Hematopoietic multipotent progenitor cell (in vitro differentiated cells): ENCODE measurements around the gene FSTL5. TPM values are rescaled to one million over a fixed set of nuclear protein-coding genes. Genes with fewer than 3 reads are reported as not detected.
"Not testable (repeated sequence)": the region's sequence is repeated elsewhere in the genome, so short reads cannot be mapped to it uniquely, and the experiment has no call there.

Experiments used
- DNase-seq, 3 donors: peaks; one replicate each; pipeline ENCODE4 v3.0.0-alpha.2; 2011 to 2015; ENCODE audit warnings: low read depth in 2 of 3, low spot score in 2 of 3
- total RNA-seq: library from RNA; depleted of rRNA; stranded (reverse); fragments of >200 nt; gene quantifications from one replicate; pipeline ENCODE4 v1.2.3, GENCODE V29; 2012

FSTL5 gene
- total RNA-seq, 1 donor = not detected

DNA sequence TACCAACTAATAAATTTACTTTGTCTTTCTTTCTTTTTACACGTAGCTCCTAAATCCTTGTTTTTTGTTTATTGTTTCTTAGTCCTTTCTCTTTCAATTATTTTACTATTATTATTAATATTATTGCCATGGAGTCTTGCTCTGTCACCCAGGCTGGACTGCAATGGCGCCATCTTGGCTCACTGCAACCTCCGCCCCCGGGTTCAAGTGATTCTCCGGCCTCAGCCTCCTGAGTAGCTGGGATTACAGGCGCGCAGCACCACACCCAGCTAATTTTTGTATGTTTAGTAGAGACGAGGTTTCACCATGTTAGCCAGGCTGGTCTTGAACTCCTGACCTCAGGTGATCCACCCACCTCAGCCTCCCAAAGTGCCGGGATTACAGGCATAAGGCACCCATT lies 405.4 kb downstream of the FSTL5 start:
- not testable (repeated sequence) for DNase-seq

- no peak for DNase-seq
Observed at GRCh38 chr4:161728929-161729328, 434.9 kb downstream of the FSTL5 start.

- no peak for DNase-seq
Observed at GRCh38 chr4:161721947-161722346, 441.9 kb downstream of the FSTL5 start.

GRCh38 chr4:161717084-161717483 lies 446.7 kb downstream of the FSTL5 start:
- no peak for DNase-seq

GRCh38 chr4:161714931-161715330 lies 448.9 kb downstream of the FSTL5 start:
- DNase-seq = no peak

- no peak for DNase-seq
Observed at GRCh38 chr4:161714022-161714751, 449.6 kb downstream of the FSTL5 start.

- no peak for DNase-seq
Observed at GRCh38 chr4:161704653-161705052, 459.1 kb downstream of the FSTL5 start.

GRCh38 chr4:161704040-161704439 lies 459.8 kb downstream of the FSTL5 start:
- DNase-seq = no peak

GRCh38 chr4:161702287-161702686 lies 461.5 kb downstream of the FSTL5 start:
- DNase-seq = no peak

GRCh38 chr4:161696944-161697343 lies 466.9 kb downstream of the FSTL5 start:
- no peak for DNase-seq

DNA sequence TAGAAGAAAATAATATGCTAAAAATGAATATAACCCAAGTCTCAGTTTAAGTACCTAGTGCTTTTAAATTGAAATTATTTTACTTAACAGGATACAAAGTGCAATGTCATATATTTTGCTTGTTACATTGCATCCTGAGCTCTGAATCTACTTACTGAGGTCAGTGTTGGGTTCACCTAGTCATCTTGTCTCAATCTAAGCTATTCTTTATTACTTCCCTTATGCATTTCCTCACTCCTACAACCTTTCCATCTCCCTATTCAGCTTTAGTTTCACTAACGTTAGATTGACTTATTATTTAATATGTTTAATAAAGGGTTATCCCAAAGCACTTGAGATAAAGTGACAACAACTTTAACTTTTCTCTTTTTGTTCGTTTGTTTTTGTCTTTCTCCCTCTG lies 483.7 kb downstream of the FSTL5 start:
- no peak for DNase-seq

DNA sequence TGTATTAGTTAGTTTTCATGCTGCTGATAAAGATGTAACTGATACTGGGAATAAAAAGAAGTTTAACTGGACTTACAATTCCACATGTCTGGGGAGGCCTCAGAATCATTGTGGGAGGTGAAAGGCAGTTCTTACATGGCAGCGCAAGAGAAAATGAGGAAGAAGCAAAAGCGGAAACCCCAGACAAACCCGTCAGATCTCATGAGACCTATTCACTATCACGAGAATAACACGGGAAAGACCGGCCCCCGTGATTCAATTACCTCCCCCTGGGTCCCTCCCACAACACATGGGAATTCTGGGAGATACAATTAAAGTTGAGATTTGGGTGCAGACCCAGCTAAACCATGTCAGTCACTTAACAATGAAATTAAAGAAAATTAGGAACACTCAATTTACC lies 499.1 kb downstream of the FSTL5 start:
- DNase-seq = no peak

DNA sequence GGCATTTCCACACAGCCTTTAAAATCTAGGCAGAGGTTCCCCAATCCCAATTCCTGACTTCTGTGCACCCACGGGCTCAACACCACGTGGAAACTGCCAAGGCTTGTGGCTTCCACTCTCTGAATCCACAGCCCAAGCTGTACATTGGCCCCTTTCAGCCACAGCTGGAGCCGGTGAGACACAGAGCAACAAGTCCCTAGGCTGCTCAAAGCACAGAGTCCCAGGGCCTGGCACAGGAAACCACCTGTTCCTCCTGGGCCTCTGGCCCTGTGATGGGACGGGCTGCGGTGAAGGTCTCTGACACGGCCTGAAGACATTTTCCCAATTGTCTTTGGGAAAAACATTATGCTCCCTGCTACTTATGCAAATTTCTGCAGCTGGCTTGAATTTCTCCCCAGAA lies 500.0 kb downstream of the FSTL5 start:
- no peak for DNase-seq

DNA sequence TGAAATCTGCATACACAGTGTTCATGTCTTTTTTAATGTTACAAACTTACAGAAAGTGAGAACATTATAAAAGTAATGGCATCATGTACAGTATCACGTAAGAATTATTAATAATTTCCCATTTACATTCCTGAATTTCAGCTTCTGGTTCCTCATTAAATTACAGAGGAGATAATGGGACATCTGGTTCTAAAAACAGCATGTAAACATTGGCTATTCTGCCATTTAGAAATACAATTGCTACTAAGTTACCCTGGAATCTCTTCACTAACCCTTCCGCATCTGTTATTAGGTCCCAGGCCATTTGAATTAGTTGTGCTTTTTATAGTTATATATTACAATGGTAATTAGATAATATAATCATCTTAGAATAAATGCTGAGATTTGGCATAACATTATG lies 505.1 kb downstream of the FSTL5 start:
- DNase-seq = no peak

DNA sequence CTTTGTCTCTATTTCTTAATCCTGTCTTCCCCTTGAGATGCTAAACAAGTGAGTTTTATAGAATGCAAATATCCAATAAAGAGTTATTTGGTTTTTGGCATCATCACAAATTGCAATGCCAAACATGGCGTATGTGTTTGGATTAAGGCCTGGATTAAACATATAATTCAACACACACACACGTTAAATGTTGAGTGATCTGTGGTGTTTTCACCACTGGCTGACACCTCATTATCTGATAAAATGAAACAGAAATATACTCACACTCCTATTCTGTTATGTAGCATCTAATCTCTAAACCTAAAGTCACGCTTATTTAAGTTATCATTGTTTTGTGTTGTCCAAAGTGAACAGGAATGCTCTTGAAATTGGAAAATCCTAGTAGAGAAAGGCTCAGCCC lies 506.2 kb downstream of the FSTL5 start:
- DNase-seq = no peak

GRCh38 chr4:161656594-161656993 lies 507.2 kb downstream of the FSTL5 start:
- DNase-seq = no peak

DNA sequence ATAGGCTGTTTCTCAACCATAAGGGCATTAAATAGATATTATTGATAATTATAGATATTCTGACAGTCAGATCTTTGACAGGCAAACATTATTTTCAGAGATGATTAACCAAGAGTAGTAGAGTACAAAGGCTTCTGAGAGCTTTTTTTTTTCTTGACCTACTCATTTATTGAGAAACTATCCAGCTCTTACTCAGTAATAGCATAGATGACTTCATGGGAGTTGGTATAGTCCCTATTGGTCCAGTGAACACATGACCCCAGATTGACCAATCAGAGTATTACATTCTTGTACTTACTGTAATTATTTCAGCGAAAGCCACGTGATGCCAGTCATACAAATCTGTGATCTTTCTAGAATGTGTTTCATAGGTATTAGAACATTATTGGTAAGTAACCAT lies 508.7 kb downstream of the FSTL5 start:
- DNase-seq = no peak

- no peak for DNase-seq
Observed at GRCh38 chr4:161653697-161654096, 510.1 kb downstream of the FSTL5 start.

DNA sequence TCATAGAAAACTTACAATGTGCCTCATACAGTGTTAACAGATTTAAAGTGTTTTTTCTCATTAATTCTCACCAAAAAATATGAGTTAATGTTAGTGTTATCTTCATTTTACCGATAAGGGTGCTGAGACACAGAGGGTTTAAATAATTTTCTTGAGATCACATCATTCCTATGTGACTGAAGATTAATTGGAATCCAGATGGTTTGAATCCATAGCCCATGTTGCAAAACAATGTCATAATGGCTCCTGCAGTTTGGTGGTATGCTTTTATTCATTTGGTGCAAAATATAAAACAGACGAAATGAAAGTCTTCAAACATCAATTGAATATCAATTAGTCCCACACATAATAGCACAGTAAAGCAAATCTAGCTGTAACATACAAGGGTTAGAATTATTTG lies 512.2 kb downstream of the FSTL5 start:
- DNase-seq = no peak

DNA sequence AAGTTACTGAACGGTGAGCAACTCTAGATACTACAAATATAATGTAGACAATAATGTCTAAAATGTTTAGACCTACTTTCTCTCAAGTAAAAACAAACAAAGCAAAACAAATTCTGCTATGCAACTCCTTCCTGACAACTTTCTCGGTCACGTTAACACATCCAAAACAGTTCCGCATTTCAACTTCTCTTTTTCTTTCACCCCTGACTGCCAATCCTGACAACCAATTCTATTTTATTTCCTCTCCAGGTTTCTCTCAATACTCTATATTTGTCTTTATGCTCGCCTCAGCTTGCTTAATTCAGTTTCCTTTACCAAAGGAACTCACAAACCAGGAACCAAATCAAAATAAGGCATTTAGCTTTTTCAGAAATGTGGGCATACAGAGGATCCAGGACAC lies 513.0 kb downstream of the FSTL5 start:
- peak in 2 of 3 donors; percentile 51 to 91 for DNase-seq

GRCh38 chr4:161647757-161648156 lies 516.0 kb downstream of the FSTL5 start:
- DNase-seq = no peak

GRCh38 chr4:161642708-161643107 lies 521.1 kb downstream of the FSTL5 start:
- DNase-seq = peak in 1 of 3 donors; percentile 11
